DOHH2 (cell line): ENCODE results near the gene SMIM3.

Source experiments
- H3F3A ChIP-seq: fragments of 200-600 bp; sonication (generic), shearing (Covaris generic); 2 replicates; pipeline ENCODE4 v1.6.0; 2016; ENCODE audit warnings: antibody characterized with exemption, mild to moderate bottlenecking; ENCODE audit not compliant: control insufficient read depth, insufficient read depth
- H3K27ac ChIP-seq: fragments of 200-600 bp; sonication (generic); 2 replicates; pipeline ENCODE4 v1.5.1; 2014; ENCODE audit warnings: low read depth, mild to moderate bottlenecking, low read length, moderate library complexity
- H3K27me3 ChIP-seq: fragments of 200-600 bp; sonication (generic); 2 replicates; pipeline ENCODE4 v1.6.1; 2014; ENCODE audit warnings: mild to moderate bottlenecking, low read length, mixed read lengths; ENCODE audit not compliant: control insufficient read depth
- H3K36me3 ChIP-seq: fragments of 200-600 bp; sonication (generic); 2 replicates; pipeline ENCODE4 v1.6.1; 2014; ENCODE audit warnings: mild to moderate bottlenecking, low read length, moderate library complexity, mixed read lengths; ENCODE audit not compliant: control insufficient read depth
- H3K4me1 ChIP-seq: fragments of 200-600 bp; sonication (generic); 2 replicates; pipeline ENCODE4 v1.6.1; 2014; ENCODE audit warnings: mild to moderate bottlenecking, low read length, mixed read lengths; ENCODE audit not compliant: control insufficient read depth
- H3K4me2 ChIP-seq: fragments of 200-600 bp; sonication (generic); 2 replicates; pipeline ENCODE4 v1.6.0; 2014; ENCODE audit warnings: mild to moderate bottlenecking, low read length, moderate library complexity
- H3K4me3 ChIP-seq: fragments of 200-600 bp; sonication (generic); 2 replicates; pipeline ENCODE4 v1.5.1; 2014; ENCODE audit warnings: mild to moderate bottlenecking, low read length, mixed read lengths
- H3K79me2 ChIP-seq: fragments of 200-600 bp; sonication (generic); 2 replicates; pipeline ENCODE4 v1.6.1; 2014; ENCODE audit warnings: mild to moderate bottlenecking, low read length, mixed read lengths; ENCODE audit not compliant: control insufficient read depth
- H3K9me2 ChIP-seq: fragments of 200-600 bp; sonication (generic); replicated peaks from 2 replicates; pipeline ENCODE4 v1.6.1; 2014; ENCODE audit warnings: mild to moderate bottlenecking, low read length, mixed read lengths; ENCODE audit not compliant: control insufficient read depth
- H3K9me3 ChIP-seq: fragments of 200-600 bp; sonication (generic); 2 replicates; pipeline ENCODE4 v1.6.1; 2014; ENCODE audit warnings: antibody characterized with exemption, low read length, mixed read lengths; ENCODE audit not compliant: control insufficient read depth, insufficient read depth
- H4K20me1 ChIP-seq: fragments of 200-600 bp; sonication (generic); 2 replicates; pipeline ENCODE4 v1.6.0; 2014; ENCODE audit warnings: low read depth, mild to moderate bottlenecking, antibody characterized with exemption, low read length, moderate library complexity; ENCODE audit not compliant: control insufficient read depth, insufficient read depth
- EZH2phosphoT487 ChIP-seq: fragments of 200-600 bp; sonication (generic); IDR thresholded peaks from 2 replicates; pipeline ENCODE4 v1.6.1; 2017; ENCODE audit warnings: borderline replicate concordance, mild to moderate bottlenecking, antibody characterized with exemption, low read length, moderate library complexity, mixed read lengths
- TF ChIP-seq, protein P1 (sequence below): fragments of 200-600 bp; sonication (generic); IDR thresholded peaks from one replicate; pipeline ENCODE4 v1.5.1; 2014; ENCODE audit warnings: antibody characterized with exemption, mild to moderate bottlenecking, low read depth, low read length; ENCODE audit not compliant: poor library complexity, severe bottlenecking

Gene SMIM3

GRCh38 chr5:150785950-150786349 lies 7.4 kb downstream of the SMIM3 start:
- TF ChIP-seq, protein P1, sequence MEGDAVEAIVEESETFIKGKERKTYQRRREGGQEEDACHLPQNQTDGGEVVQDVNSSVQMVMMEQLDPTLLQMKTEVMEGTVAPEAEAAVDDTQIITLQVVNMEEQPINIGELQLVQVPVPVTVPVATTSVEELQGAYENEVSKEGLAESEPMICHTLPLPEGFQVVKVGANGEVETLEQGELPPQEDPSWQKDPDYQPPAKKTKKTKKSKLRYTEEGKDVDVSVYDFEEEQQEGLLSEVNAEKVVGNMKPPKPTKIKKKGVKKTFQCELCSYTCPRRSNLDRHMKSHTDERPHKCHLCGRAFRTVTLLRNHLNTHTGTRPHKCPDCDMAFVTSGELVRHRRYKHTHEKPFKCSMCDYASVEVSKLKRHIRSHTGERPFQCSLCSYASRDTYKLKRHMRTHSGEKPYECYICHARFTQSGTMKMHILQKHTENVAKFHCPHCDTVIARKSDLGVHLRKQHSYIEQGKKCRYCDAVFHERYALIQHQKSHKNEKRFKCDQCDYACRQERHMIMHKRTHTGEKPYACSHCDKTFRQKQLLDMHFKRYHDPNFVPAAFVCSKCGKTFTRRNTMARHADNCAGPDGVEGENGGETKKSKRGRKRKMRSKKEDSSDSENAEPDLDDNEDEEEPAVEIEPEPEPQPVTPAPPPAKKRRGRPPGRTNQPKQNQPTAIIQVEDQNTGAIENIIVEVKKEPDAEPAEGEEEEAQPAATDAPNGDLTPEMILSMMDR: no peak
- TF ChIP-seq EZH2phosphoT487: no peak
- Histone ChIP-seq H3K36me3 (no peaks in the 10 kb centered on the region), H3K4me1 (peaks cover 9% of the 10 kb centered on the region), H3K27ac (no peak overlapping the region), H3K79me2 (no peaks in the 10 kb centered on the region), H4K20me1 (no peaks in the 10 kb centered on the region), H3K4me2 (no peak overlapping the region), H3K27me3 (peaks cover 20% of the 10 kb centered on the region), H3F3A (no peaks in the 10 kb centered on the region), H3K9me2 (no peaks in the 10 kb centered on the region), H3K4me3 (no peak overlapping the region), H3K9me3 (no peaks in the 10 kb centered on the region)

GRCh38 chr5:150786876-150787275 lies 8.3 kb downstream of the SMIM3 start:
- Histone ChIP-seq H3K36me3 (no peaks in the 10 kb centered on the region), H3K4me2 (no peak overlapping the region), H3K79me2 (no peaks in the 10 kb centered on the region), H3K4me1 (peaks cover 7% of the 10 kb centered on the region), H3K9me2 (no peaks in the 10 kb centered on the region), H3K9me3 (no peaks in the 10 kb centered on the region), H3K27me3 (peaks cover 21% of the 10 kb centered on the region), H3K27ac (no peak overlapping the region), H4K20me1 (no peaks in the 10 kb centered on the region), H3F3A (no peaks in the 10 kb centered on the region), H3K4me3 (no peak overlapping the region)
- no peak for TF ChIP-seq EZH2phosphoT487
- TF ChIP-seq, protein P1: no peak

DNA sequence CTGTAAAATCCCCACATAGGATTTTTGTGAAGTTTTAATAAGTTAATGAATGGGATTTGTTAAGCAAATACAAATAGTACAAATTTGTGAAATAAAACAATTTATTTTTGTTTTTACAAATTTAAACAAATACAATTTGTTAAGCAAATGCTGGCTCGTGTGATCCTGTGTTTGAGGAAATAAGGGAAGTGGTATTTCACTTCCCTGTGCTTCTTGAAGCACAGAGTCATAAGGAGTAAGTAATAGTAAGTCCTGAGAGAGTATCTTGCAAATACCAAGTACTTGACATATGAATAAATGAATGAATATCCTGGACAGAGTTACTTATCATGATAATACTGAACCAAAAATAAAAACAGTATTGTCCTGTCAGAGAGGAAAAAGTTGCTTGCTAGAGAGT lies 9.1 kb downstream of the SMIM3 start:
- no peak overlapping the region for H3K4me3 ChIP-seq
- H3K36me3 ChIP-seq: no peaks in the 10 kb centered on the region
- H3F3A ChIP-seq: no peaks in the 10 kb centered on the region
- no peaks in the 10 kb centered on the region for H3K9me2 ChIP-seq
- H3K9me3 ChIP-seq: no peaks in the 10 kb centered on the region
- no peaks in the 10 kb centered on the region for H4K20me1 ChIP-seq
- no peak for TF ChIP-seq EZH2phosphoT487
- TF ChIP-seq, protein P1: no peak
- H3K4me2 ChIP-seq: no peak overlapping the region
- peaks cover 23% of the 10 kb centered on the region for H3K27me3 ChIP-seq
- H3K27ac ChIP-seq: no peak overlapping the region
- H3K79me2 ChIP-seq: no peaks in the 10 kb centered on the region
- peaks cover 7% of the 10 kb centered on the region for H3K4me1 ChIP-seq

- no peak overlapping the region for H3K4me2 ChIP-seq
Measured at GRCh38 chr5:150788977-150789376, 10.4 kb downstream of the SMIM3 start.

More at GRCh38 chr5:150788977-150789376, 10.4 kb downstream of the SMIM3 start:
- peaks cover 18% of the 10 kb centered on the region for H3K27me3 ChIP-seq
- H3K36me3 ChIP-seq: no peaks in the 10 kb centered on the region
- TF ChIP-seq, protein P1: no peak
- no peak for TF ChIP-seq EZH2phosphoT487
- no peaks in the 10 kb centered on the region for H3K9me3 ChIP-seq
- no peak overlapping the region for H3K4me3 ChIP-seq
- H3K4me1 ChIP-seq: no peaks in the 10 kb centered on the region
- no peaks in the 10 kb centered on the region for H3K9me2 ChIP-seq
- H3K79me2 ChIP-seq: no peaks in the 10 kb centered on the region
- H3K27ac ChIP-seq: no peak overlapping the region
- no peaks in the 10 kb centered on the region for H3F3A ChIP-seq
- no peaks in the 10 kb centered on the region for H4K20me1 ChIP-seq
